T-helper 1 cell (primary cell): ENCODE measurements around the gene ADAM12.

Experiments used
- DNase-seq, 5 donors: peaks; one replicate each; pipeline ENCODE4 v3.0.0-alpha.2; 2012 to 2020

Gene ADAM12

DNA sequence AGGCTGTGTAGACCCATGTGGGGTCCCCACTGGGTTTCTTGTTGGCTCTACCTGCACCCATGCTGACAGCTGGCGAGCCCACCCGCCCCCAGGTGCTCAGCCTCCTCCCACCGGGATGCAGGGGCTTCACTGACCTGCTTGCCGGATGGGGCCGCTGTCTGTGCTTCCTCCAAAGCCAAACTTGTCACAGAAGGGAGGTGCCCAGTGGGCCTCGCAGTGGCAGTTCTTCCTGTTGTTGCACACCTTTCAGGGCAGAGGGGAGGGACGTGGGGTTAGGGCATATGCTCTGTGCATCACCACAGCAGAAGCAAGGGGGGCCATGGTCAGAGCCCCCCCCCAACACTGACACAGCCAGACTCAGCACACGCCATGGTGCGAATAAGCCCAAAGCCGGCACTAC is 345.4 kb downstream of the ADAM12 start:
- no peak for DNase-seq

DNA sequence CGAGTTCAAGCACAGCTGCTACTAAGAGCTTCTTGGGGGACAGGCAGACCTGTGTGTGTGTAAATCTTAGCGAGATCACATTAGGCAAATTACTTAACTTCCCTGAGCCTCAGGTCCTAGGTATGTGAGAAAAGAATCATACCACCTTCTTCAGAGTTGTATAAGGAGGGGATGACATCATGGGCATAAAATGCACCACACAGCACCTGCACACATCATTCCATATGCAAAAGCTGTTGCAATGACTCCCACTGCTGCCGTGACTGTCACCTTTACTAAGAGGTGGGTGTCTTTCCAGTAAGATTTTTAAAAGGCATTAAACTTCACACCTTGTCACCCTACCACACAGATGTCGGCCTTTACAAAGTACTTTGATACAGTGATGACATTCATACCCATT is 345.9 kb downstream of the ADAM12 start:
- DNase-seq, result no peak

DNA sequence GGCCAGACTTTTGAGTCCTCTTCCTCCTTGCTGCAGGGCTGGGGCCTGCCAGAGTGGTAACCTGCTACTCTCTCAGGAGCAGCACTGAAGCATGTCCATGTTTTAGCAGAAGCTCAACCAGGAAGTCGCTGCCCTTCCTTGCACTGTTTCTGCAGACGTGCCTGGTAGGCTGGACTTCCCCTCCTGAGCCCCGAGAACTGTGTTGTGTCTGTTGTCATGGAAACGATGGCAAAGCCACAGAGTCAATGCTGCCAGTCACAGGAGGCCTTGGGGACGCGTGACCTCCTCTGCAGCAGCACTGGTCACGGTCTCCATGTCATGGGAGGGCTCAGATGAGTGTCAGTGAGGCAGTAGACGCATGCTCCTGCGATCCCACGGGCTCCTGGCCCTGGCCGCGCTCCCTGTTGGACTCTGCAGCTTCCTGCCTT is 346.5 kb downstream of the ADAM12 start:
- DNase-seq, result peak in 4 of 5 donors; percentile 30 to 61 (median 50)

DNA sequence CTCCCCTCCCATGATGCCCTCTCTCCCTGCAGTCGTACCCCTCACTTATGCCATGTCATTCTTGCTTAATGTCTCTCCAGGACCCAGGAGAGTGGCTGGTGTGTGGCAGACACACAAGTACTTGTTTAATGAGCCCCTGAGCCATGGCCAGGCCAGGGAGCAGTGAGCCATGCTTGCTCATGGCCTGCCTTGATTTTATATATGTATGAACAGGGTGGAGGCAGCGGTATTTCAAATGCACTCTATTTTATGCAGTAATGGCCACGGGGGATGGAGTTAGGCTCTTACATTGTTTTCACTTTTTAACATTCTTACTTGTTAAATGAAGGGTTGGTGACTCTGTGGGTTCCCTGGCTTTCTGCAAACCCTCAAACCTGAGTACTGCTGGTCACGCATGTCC is 347.2 kb downstream of the ADAM12 start:
- DNase-seq, result no peak

DNA sequence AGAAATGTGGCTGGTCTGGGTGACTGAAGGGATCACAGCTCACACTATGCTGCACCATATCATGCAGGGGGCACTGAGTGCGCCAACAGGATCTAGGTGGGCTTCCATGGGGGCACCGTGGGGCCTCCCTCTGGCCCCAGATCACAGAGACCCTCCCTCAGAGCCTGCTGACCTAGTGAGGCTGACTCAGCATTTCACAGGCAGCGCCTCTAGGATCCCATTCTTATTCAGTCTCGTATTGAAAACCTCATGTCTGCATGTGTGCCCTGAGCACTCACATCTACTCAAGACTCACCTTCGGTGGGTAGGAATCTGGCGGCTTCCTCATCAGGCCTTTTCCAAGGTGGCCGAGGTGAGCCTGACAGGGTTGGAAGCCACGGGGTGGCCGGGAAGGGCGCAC is 350.3 kb downstream of the ADAM12 start:
- DNase-seq, result no peak

DNA sequence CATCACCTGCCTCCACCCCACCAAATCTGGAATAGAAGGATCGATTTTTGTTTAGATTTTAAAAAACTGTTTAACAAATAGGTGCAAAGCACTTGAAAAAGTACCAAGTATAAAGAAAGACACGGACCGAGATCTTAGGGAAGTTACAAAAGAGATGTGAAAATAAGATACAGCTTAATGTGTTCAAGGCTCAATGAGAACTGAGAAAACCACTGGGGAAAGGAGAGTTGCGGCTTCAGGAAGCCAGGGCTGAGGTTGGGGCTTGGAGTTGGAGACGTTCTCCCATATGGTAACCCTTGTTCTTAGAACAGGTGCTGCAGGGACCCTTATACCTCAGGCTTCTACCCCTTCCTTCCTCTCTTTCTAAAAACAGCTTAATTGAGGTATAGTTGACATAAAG is 351.8 kb downstream of the ADAM12 start:
- no peak for DNase-seq

DNA sequence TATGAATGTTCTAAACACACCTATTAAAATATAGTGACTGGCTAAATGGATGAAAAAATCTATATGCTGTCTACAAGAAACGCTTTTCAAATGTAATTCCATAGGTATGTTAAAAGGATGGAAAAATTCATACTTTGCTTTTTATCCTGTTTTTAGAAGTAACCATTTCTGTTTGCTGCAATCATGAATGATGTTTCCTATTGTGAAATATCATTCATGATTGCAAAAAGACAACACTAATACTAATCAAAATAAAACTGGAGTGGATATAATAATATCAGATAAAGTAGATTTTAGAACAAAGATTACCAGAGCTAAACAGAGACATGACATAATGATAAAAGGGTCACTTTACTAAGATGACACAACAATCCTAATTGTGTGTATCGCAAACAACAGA is 353.7 kb downstream of the ADAM12 start:
- DNase-seq, result no peak

DNA sequence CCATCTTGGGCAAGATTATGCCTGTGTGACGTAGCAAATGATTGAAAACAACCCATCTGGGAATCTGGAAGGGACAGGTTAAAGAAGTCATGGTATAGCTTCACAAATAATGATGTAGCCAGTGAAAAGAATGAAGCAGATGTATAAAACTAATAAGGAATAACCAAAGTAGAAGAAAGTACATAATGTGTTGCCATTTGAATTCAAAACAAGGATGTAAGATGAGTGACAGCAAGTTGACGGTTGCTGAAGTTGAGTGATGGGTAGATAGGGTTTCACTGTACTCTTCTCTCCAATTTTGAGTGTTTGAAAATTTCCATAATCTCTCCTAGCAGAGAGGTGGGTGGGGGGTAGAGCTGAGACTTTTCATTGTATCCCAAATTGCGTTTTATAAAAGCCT is 358.3 kb downstream of the ADAM12 start:
- no peak for DNase-seq

DNA sequence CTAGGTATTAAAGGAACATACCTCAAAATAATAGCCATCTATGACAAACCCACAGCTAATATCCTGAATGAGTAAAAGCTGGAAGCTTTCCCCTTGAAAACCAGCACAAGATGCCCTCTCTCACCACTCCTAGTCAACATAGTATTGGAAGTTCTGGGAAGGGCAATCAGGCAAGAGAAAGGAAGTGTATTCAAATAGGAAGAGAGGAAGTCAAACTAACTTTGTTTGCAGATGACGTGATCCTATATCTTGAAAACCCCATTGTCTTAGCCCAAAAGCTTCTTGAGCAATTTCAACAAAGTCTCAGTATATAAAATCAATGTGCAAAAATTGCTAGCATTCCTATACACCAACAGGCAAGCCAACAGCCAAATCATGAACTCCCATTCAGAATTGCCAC is 360.6 kb downstream of the ADAM12 start:
- DNase-seq, result no peak

DNA sequence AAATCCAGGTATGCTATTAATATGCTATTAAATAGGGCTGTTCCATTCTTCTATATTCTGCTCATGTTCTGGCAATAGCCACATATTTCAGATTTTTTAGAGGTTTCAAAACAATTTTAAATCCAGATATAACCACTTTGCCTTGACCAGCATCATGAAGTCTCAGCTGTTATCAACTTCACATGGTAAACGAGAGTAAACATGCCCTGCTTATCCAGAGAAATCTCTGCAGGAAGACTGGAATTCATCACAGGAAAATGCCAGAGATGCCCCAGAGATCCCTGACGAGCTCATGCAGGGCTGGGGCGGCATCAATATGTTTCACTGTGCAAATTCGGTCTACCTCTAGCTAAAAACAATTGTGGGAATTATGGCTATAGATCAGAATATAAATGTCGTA is 365.4 kb downstream of the ADAM12 start:
- no peak for DNase-seq

DNA sequence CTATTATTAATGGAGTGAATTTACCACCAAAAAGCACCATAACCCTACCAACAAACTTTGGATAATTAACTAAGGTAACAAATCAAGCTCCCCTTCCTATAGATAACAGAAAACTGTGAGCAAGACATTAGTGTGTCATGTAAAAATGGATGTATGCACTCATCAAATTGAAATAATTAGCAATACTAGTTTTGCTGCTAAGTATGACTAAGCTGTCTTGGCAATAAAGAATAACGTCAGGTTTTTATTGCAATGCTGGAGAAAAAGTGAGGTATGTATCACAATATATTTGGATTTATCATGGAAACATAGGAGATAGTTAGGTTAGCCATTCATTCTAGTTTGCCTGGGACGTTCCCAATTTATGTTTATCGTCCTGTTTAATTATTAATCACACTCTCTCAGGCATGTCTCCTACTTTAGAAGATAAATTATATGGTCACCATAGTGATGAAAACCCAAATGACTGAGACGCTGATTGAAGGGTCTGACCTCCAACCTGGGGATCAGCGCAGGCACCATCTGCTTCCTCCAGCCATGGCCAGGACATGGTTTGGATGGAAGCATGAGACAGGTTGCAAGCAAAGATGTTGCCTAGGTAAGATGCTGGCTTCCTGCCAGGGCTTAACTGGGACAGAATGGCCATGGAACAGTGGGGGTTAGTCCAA is 366.3 kb downstream of the ADAM12 start:
- DNase-seq, result no peak

DNA sequence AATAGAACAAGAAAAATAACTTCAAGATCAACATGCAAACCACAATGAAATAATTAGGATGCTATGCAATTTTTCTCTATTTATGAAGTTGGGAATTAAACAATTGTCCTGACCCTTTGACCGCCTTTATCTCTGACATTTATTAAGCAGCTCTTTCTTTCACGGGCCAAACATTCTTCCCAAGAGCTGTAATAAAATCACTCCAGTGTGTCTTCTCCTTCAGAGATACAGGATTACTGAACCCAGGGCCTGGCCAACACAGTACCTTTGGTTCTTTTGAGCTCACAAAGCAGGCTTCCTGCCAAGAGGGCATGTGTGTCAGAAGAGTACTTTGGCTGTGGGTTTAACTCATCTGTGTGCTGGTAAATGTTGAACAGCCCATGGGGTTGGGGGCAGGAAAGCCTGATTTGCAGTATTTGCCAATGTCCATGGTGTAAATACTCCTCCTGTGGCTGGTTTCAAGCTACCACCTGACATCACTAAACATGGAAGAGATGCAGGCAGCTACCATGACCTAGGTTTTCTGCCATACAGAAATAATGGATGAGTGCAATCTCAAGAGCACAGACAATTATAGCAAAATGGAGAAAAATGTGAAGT is 370.2 kb downstream of the ADAM12 start:
- no peak for DNase-seq

DNA sequence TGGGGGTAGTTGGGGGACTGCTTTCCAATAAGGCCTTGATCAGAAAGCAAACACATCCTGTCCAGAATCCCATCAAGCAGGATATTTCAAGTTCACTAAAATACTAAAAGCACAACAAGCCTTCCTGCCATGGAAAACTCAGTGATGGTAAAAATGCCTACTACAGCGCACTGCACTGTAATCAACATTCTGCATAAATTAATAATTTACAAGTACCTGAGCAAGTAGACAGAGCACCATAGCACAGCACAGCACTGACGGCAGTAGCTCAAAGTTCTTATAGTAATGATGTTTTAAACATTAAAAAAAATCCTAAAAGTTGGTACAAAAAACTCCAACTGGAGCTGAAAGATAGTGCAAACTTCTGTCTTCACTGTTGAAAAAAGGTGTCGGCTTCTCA is 371.4 kb downstream of the ADAM12 start:
- DNase-seq, result no peak

DNA sequence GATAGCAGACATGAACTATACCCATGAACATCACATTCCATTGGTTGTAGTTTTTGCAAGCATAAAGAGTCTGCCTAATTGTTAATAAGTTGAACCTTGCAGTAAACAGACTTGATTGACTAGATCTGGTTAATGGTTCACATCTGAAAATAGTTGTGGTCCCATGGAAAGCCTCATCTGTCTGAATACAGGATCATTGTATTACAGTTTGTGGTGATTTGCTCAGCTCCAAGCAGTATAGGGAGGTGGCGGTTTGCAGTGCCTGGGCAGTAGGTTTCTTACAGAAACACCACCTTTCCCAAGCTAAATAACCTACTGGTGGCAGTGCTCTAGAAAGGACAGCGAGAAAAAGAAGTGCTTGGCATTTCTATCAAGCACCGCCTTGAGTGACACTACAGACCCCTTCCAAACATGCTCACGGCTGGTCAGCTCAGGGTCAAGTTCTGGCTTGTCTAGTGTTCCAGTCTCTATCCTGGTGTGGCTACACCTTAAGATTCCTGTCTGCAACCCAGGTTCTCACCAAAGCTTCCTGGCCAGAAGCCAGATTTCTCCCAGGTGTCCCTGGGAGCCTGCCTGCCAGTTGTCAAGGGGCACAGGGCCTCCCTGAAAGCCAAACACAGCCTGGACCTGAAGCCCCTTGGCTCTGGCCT is 372.0 kb downstream of the ADAM12 start:
- DNase-seq, result no peak

DNA sequence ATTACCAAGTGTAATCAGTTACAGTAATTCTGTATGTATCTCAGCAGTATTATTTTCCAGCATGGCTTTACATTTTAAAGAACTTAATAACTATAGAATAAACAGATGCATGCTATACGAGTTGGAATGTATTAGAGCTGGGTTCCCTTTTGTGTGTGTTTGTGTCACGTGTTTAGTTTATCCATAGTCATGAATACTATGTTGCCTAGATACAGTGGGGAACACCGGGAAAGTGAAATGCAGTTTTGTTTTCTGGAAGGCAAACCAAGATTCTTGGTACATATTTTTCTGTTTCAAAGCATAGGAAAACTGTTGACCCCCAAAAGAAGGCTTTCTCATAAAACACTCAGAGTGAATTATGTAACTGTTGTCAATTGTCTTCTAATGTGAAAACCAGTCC is 372.9 kb downstream of the ADAM12 start:
- no peak for DNase-seq

DNA sequence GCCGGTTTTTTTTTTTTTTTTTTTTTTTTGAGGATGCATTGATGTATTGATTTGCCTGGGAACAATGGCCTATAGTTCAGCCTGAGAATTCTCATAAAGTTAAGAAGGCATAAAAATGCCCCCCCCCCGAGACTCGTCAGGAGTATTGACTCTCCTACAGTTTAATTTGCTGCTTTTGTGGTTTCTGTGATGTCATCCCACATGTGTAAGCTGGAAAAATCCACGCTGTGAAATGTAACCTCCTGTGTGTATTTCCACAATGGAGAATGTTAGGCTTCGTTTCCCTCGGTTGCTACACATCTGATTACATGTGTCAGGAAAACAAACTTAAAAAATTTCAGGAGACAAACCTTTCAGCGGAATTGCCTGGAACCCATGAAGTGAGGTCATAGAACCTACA is 374.0 kb downstream of the ADAM12 start:
- no peak for DNase-seq

DNA sequence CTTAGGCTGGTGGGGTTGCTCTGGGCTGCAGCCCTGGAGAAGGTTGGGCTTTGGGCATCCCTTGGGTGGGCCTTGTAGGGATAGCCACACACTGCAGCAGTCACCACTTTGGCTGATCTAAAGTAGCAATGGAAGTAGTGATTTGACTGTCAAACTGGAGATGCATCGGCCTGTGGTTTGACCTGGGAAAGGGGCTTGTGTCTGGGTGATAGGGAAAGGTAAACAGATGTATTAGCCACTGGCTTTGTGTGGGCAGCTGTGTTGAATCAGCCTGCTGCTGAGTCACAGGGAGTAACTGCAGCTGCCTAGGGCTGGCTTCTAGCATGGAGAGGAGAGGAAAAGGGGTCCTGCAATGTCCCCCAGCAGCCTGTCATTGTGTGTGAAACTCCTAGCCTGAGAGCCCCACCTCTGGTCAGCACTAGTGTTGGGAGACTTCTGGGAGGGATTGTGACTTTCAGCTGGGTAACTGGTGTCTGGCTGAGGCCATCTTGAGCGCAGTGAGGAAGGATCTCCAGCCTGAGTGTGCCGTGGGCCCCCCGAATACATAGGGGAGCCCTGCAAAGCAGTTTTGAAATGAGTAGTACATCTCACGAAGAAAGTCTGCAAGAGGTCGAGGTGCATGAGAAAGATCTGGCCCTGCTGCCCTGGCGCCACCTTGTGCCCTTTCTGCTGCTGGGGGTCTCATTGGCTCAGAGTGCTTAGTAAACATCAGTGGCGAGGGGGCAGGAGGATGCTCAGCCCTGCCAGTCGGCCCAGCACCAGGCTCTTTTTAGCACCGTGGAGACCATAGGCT is 374.6 kb downstream of the ADAM12 start:
- DNase-seq, result no peak

DNA sequence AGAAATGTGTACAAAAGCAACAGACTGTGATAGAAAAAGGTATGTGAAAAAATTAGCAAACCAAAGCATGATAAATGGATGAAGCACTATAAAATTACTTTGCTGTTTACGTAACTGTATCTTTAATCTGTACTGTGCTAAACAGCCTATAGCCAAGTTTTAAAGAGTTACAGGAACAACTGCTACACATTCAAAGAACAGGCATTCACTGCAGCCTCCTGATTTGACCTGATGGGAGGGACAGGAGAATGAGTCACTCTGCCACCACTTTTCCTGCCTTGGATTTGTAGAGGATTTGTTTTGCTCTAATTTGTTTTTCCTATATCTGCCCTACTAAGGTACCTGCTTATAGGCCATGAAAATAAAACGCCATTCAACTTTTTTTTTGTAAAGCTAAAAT is 375.8 kb downstream of the ADAM12 start:
- no peak for DNase-seq

DNA sequence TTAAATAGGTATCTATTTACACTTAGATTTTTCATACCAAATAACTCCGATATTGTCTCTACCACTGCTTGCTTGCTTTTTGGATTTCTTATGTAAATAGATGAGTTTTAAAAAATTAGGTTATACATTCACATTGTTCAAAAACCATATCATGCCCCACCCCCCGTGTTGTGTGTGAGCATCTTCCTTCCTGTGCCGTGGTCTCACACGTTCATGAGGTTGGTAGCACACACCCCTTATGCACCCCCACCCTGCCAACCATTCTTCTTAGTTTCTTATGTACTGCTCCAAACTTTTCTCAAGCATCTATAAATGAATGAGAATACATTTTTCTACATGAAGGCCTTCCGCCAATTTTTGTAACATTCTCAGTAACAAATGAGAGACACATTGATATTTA is 376.3 kb downstream of the ADAM12 start:
- DNase-seq, result no peak

DNA sequence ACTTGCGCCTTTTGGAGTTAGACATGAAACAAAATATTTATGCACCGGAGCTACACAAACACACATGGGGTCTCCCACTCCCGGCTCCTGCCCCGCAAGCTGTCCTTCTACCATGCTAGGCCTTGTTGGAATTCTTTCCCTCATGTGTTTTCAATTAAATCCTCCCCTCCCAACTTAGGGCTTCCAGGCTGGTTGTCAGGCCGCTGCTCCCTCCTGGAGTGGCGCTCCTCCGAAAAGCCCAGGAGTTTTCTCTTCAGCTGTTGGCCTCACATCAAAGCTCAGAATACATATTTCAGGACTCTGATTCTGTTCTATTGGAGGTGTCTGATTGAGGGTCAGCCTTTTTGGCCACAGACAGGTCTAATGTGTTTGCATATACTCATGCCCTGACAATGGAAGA is 378.6 kb downstream of the ADAM12 start:
- no peak for DNase-seq

DNA sequence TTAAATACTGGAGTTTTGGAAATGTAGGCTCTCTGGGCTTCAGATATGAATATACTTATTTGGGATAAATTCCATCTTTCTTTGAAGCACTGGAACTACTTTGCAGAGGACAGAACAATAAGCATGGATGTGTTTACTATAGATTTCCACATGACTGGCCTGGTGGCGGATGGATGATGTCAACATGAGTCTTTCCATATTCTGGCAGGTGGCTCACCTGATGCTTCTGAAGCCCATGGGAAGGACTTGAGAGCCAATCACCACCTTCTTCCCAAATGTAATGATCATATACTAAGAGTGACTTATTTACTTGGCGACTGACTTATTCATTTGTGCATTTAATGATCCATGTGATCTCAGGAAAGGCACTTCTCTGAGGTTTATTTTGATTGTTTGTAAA is 381.4 kb downstream of the ADAM12 start:
- no peak for DNase-seq

DNA sequence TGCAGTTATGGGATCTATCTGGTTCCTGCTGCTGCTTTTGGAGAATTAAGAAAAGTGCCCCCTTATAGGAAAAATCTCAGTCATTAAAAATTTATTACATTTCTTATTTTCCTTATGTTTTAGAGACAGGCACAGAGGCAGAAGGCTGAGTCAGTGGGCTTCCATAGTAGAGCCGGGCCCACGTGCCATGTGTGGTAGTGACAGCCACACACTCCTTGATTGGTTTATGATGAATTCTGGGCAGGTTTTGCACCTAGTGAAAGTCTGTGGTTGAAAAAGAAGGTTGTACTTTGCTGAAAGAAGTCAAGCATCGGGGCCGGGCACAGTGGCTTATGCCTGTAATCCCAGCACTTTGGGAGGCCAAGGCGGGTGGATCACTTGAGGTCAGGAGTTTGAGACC is 382.0 kb downstream of the ADAM12 start:
- no peak for DNase-seq

DNA sequence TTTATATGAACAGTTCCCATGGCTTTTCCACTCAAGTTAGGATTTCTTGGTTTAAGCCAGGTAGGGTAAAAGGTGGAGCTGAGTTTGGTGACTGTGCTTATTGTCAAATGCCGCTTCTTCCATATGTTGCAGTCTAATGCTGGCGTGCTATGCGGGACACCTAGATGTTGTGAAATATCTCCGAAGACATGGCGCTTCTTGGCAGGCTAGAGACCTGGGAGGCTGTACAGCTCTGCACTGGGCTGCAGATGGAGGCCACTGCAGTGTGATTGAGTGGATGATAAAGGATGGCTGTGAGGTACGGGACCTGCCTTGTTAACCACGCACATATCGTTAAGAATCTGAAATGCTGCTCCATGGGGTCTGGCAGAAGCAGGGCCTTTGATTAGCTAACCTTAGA is 383.5 kb downstream of the ADAM12 start:
- no peak for DNase-seq

DNA sequence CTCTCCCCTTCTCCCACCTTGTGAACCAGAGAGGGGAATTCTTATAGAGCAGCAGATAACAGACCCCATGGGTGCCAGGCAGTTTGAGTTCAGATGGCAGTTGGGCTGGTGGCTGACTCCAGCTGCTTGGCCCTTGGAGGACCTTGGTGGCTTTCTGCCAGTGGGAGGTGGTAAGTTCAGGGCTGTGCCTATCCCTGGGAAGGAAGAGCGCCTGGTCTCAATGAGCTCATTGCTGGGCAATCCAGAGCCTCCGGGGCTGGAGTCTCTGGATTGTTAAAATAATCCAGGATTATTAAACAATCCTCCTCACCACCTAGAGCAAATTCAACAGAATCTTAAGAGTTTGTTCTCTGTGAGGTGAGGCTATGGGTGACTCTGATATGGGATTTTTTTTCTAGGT is 386.7 kb downstream of the ADAM12 start:
- DNase-seq, result no peak
